OCI-LY7 (cell line): Measurements from ENCODE around the gene CRB2. TPM values are rescaled to one million over a fixed set of nuclear protein-coding genes. Genes with fewer than 3 reads are reported as not detected.

Source experiments
- BruUV-seq: library from RNA; stranded (reverse); fragments of 400-500 nt; replicated peaks from 2 replicates; lab custom pipeline; 2021; lab: Mats Ljungman, UMichigan
- CTCF ChIA-PET: fragments of 300-600 bp; sonication (Branson Sonifier 250); formaldehyde crosslinking; loops from one replicate; lab custom pipeline; 2022; ENCODE audit warnings: antibody characterized with exemption; ENCODE audit not compliant: unreplicated experiment; lab: Charles Lee
- POLR2A ChIA-PET: fragments of 300-600 bp; sonication (Branson Sonifier 250); formaldehyde crosslinking; loops from one replicate; lab custom pipeline; 2022; ENCODE audit warnings: antibody characterized with exemption; lab: Charles Lee
- DNase-seq: peaks from one replicate; pipeline ENCODE4 v3.0.0-alpha.2; 2015; ENCODE audit warnings: low spot score
- H2AFZ ChIP-seq: fragments of 200-600 bp; sonication (generic), shearing (Covaris generic); 2 replicates; pipeline ENCODE4 v1.6.1; 2014; ENCODE audit warnings: mild to moderate bottlenecking, antibody characterized with exemption, low read length, moderate library complexity
- H3K27ac ChIP-seq: fragments of 200-600 bp; sonication (generic); 2 replicates; pipeline ENCODE4 v1.5.1; 2014; ENCODE audit warnings: mixed run types, low read depth, mild to moderate bottlenecking, moderate library complexity, low read length, inconsistent platforms; ENCODE audit not compliant: poor library complexity, severe bottlenecking
- H3K36me3 ChIP-seq: fragments of 200-600 bp; sonication (generic); 2 replicates; pipeline ENCODE4 v1.6.1; 2014; ENCODE audit warnings: mild to moderate bottlenecking, antibody characterized with exemption, low read length, moderate library complexity, mixed read lengths; ENCODE audit not compliant: insufficient read depth
- H3K4me1 ChIP-seq: fragments of 200-600 bp; sonication (generic); 2 replicates; pipeline ENCODE4 v1.5.1; 2014; ENCODE audit warnings: mild to moderate bottlenecking, low read length; ENCODE audit not compliant: insufficient read depth, poor library complexity, severe bottlenecking
- H3K4me2 ChIP-seq: fragments of 200-600 bp; sonication (generic); 2 replicates; pipeline ENCODE4 v1.6.1; 2014; ENCODE audit warnings: mild to moderate bottlenecking, low read length
- H3K4me3 ChIP-seq: fragments of 200-600 bp; sonication (generic); 2 replicates; pipeline ENCODE4 v1.5.1; 2014; ENCODE audit warnings: mild to moderate bottlenecking, low read depth, low read length; ENCODE audit not compliant: poor library complexity, severe bottlenecking
- H3K79me2 ChIP-seq: fragments of 200-600 bp; sonication (generic); 2 replicates; pipeline ENCODE4 v1.6.1; 2016; ENCODE audit warnings: low read depth, mild to moderate bottlenecking, low read length, moderate library complexity, mixed read lengths; ENCODE audit not compliant: insufficient read depth
- H3K9me2 ChIP-seq: fragments of 200-600 bp; sonication (generic); 2 replicates; pipeline ENCODE4 v1.6.1; 2016; ENCODE audit warnings: mild to moderate bottlenecking, low read length, mixed read lengths; ENCODE audit not compliant: insufficient read depth
- H3K9me3 ChIP-seq: fragments of 200-600 bp; sonication (generic); 2 replicates; pipeline ENCODE4 v1.6.1; 2014; ENCODE audit warnings: mild to moderate bottlenecking, mixed run types, low read length, mixed read lengths
- H4K20me1 ChIP-seq: fragments of 200-600 bp; sonication (generic); 2 replicates; pipeline ENCODE4 v1.6.1; 2014; ENCODE audit warnings: mild to moderate bottlenecking, antibody characterized with exemption, low read length, moderate library complexity, mixed read lengths; ENCODE audit not compliant: insufficient read depth
- CTCF ChIP-seq: fragments of 200-600 bp; sonication (generic); conservative IDR thresholded peaks from 2 replicates; pipeline ENCODE4 v1.5.1; 2014; ENCODE audit warnings: mild to moderate bottlenecking, antibody characterized with exemption, low read length, moderate library complexity, mixed read lengths
- EZH2phosphoT487 ChIP-seq: fragments of 200-600 bp; sonication (generic); IDR thresholded peaks from 2 replicates; pipeline ENCODE4 v1.6.1; 2018; ENCODE audit warnings: low read depth, borderline replicate concordance, mild to moderate bottlenecking, mixed run types, antibody characterized with exemption, low read length, moderate library complexity, mixed read lengths
- intact Hi-C: fragments of 100-400 bp; cut with micrococcal nuclease; formaldehyde crosslinking; loops from one replicate; pipeline ENCODE4 v1.10.0; 2022; ENCODE audit not compliant: unreplicated experiment
- total RNA-seq, 2 experiments: library from RNA; depleted of rRNA in 1 of 2; stranded (reverse); fragments of >200 nt in 1 of 2; shearing (Covaris generic) in 1 of 2; gene quantifications; 2 replicates each; pipeline ENCODE4 v1.2.3, GENCODE V29; 2014 to 2022

Gene CRB2
- total RNA-seq, 2 experiments from 2014 or later, result 1.6 to 3.4 TPM

- H3K4me3 ChIP-seq, result no peak overlapping the region
- POLR2A ChIA-PET, result interaction anchor here (1.0 kb wide), 1 partner anchor 24 kb away, joined by 3 read pairs; no protein-coding TSS in a partner anchor
- H4K20me1 ChIP-seq, result no peaks in the 10 kb centered on the region
- H3K9me2 ChIP-seq, result no peaks in the 10 kb centered on the region
- no peaks in the 10 kb centered on the region for H3K4me1 ChIP-seq
- H2AFZ ChIP-seq, result no peak overlapping the region
- no peak overlapping the region for H3K4me2 ChIP-seq
- intact Hi-C loops, result no loop called here
- H3K36me3 ChIP-seq, result no peaks in the 10 kb centered on the region
- no TSS peak for BruUV-seq
- no peak overlapping the region for H3K27ac ChIP-seq
- CTCF ChIA-PET, result no interaction called here
- TF ChIP-seq CTCF (peak; percentile 48; the same call in 1 of the 2 replicates), EZH2phosphoT487 (no peak)
- no peaks in the 10 kb centered on the region for H3K9me3 ChIP-seq
- no peak for DNase-seq
- no peaks in the 10 kb centered on the region for H3K79me2 ChIP-seq
Observed at GRCh38 chr9:123417289-123418051, 61.5 kb downstream of the CRB2 start.

- Histone ChIP-seq H3K4me3 (no peak overlapping the region), H3K36me3 (no peaks in the 10 kb centered on the region), H3K79me2 (no peaks in the 10 kb centered on the region), H2AFZ (no peak overlapping the region), H4K20me1 (no peaks in the 10 kb centered on the region), H3K9me2 (no peaks in the 10 kb centered on the region), H3K4me2 (no peak overlapping the region), H3K9me3 (no peaks in the 10 kb centered on the region), H3K27ac (no peak overlapping the region), H3K4me1 (no peaks in the 10 kb centered on the region)
- CTCF ChIA-PET, result no interaction called here
- intact Hi-C loops, result no loop called here
- DNase-seq, result no peak
- POLR2A ChIA-PET, result interaction anchor here (1.0 kb wide), 1 partner anchor 24 kb away, joined by 3 read pairs; no protein-coding TSS in a partner anchor
- BruUV-seq, result no TSS peak
- TF ChIP-seq EZH2phosphoT487 (no peak), CTCF (no peak)
Observed at GRCh38 chr9:123418052-123418430, 62.0 kb downstream of the CRB2 start.

GRCh38 chr9:123418506-123418905 lies 62.5 kb downstream of the CRB2 start:
- Histone ChIP-seq H3K4me3 (no peak overlapping the region), H2AFZ (no peak overlapping the region), H3K9me2 (no peaks in the 10 kb centered on the region), H3K79me2 (no peaks in the 10 kb centered on the region), H3K27ac (no peak overlapping the region), H3K9me3 (no peaks in the 10 kb centered on the region), H3K4me2 (no peak overlapping the region), H3K36me3 (no peaks in the 10 kb centered on the region), H4K20me1 (no peaks in the 10 kb centered on the region), H3K4me1 (no peaks in the 10 kb centered on the region)
- TF ChIP-seq EZH2phosphoT487 (no peak), CTCF (no peak)
- no peak for DNase-seq
- no TSS peak for BruUV-seq
- ChIA-PET CTCF (no interaction called here), POLR2A (interaction anchor here (0.5 to 1.0 kb wide), 2 partner anchors 23 to 1037 kb away, joined by 3 read pairs; no protein-coding TSS in a partner anchor)
- intact Hi-C loops, result no loop called here
